B cell (primary cell): ENCODE measurements around the gene TMEM98. TPM values are rescaled to one million over a fixed set of nuclear protein-coding genes. Genes with fewer than 3 reads are reported as not detected.

Source experiments
- ATAC-seq: fragments of 200-7000 bp; cut with Tn5 transposase; one replicate; pipeline ENCODE4 v1.10.0; 2021; ENCODE audit warnings: low read depth, mild to moderate bottlenecking, moderate number of reproducible peaks, moderate library complexity
- CTCF ChIA-PET: fragments of 350-600 bp; sonication (Branson Sonifier 250); formaldehyde crosslinking; loops from one replicate; lab custom pipeline; 2021; ENCODE audit warnings: antibody characterized with exemption, inconsistent platforms; lab: Charles Lee
- POLR2A ChIA-PET: fragments of 350-600 bp; sonication (Branson Sonifier 250); formaldehyde crosslinking; loops from one replicate; lab custom pipeline; 2021; ENCODE audit warnings: antibody characterized with exemption; lab: Charles Lee
- DNase-seq: peaks from one replicate; pipeline ENCODE4 v3.0.0; 2013
- H2AFZ ChIP-seq: 2 replicates; pipeline ENCODE4 v1.6.1; 2012; ENCODE audit warnings: mild to moderate bottlenecking, low read depth, low read length; ENCODE audit not compliant: insufficient read depth, poor library complexity, severe bottlenecking
- H3K27ac ChIP-seq, 2 donors: 1 replicate in 1 of 2; 2 replicates in 1 of 2; pipeline ENCODE4 v1.5.1; 2012 to 2013; ENCODE audit warnings: low read length in 2 of 2, mild to moderate bottlenecking in 2 of 2, moderate library complexity in 1 of 2
- H3K27me3 ChIP-seq, 4 experiments: fragments of 200-600 bp in 1 of 4; sonication (generic) in 1 of 4; replicated peaks in 1 of 4; 1 replicate in 2 of 4; 2 replicates in 2 of 4; pipeline versions ENCODE4 v1.6.1 to v1.7.0; 2013 to 2016; ENCODE audit warnings: low read length in 3 of 4, mild to moderate bottlenecking in 2 of 4, mixed read lengths in 1 of 4, moderate library complexity in 1 of 4; ENCODE audit not compliant: insufficient read depth in 4 of 4, control insufficient read depth in 3 of 4; ENCODE audit errors: control extremely low read depth in 1 of 4
- H3K36me3 ChIP-seq, 2 experiments: replicated peaks in 1 of 2; 1 replicate in 1 of 2; 2 replicates in 1 of 2; pipeline versions ENCODE4 v1.6.1 to v1.7.1; 2013; ENCODE audit warnings: low read length in 1 of 2; ENCODE audit not compliant: insufficient read depth in 2 of 2, control insufficient read depth in 1 of 2; ENCODE audit errors: control extremely low read depth in 1 of 2, extremely low read depth in 1 of 2
- H3K4me1 ChIP-seq, 2 donors: fragments of 200-600 bp in 1 of 2; sonication (generic) in 1 of 2; 1 replicate in 1 of 2; 2 replicates in 1 of 2; pipeline versions ENCODE4 v1.5.1 to v1.6.1; 2013 to 2017; ENCODE audit warnings: low read length in 2 of 2; ENCODE audit not compliant: control insufficient read depth in 2 of 2, insufficient read depth in 2 of 2
- H3K4me2 ChIP-seq: replicated peaks from 2 replicates; pipeline ENCODE3; 2012; ENCODE audit warnings: mild to moderate bottlenecking, low read depth, low read length; ENCODE audit not compliant: poor library complexity, severe bottlenecking
- H3K4me3 ChIP-seq, 5 experiments: fragments of 200-600 bp in 1 of 5; sonication (generic) in 1 of 5; 1 replicate in 3 of 5; 2 replicates in 2 of 5; pipeline versions ENCODE4 v1.5.1 to v1.7.0; 2011 to 2016; ENCODE audit warnings: low read length in 4 of 5, mild to moderate bottlenecking in 4 of 5, low read depth in 2 of 5, control low read depth in 1 of 5, moderate library complexity in 1 of 5; ENCODE audit not compliant: insufficient read depth in 1 of 5; ENCODE audit errors: control extremely low read depth in 1 of 5, extremely low read depth in 1 of 5
- H3K79me2 ChIP-seq: fragments of 200-600 bp; sonication (generic); one replicate; pipeline ENCODE4 v1.6.0; 2016; ENCODE audit warnings: low read length; ENCODE audit not compliant: control insufficient read depth, insufficient read depth
- H3K9ac ChIP-seq: fragments of 200-600 bp; sonication (generic); 2 replicates; pipeline ENCODE4 v1.6.1; 2017; ENCODE audit warnings: mild to moderate bottlenecking, low read length, moderate library complexity
- H3K9me3 ChIP-seq, 3 donors: one replicate each; pipeline versions ENCODE4 v1.6.1 to v1.7.1; 2013; ENCODE audit warnings: low read length in 2 of 3; ENCODE audit not compliant: control insufficient read depth in 2 of 3, insufficient read depth in 1 of 3; ENCODE audit errors: control extremely low read depth in 1 of 3
- H4K20me1 ChIP-seq: 2 replicates; pipeline ENCODE4 v1.6.0; 2012; ENCODE audit warnings: mild to moderate bottlenecking, low read length; ENCODE audit not compliant: insufficient read depth, control insufficient read depth, poor library complexity, severe bottlenecking
- H3K27ac Mint-ChIP-seq: one replicate; pipeline ENCODE4 v1.8.0; 2021; ENCODE audit warnings: mixed read lengths
- H3K27me3 Mint-ChIP-seq: one replicate; pipeline ENCODE4 v1.8.0; 2021; ENCODE audit warnings: mixed read lengths
- H3K4me1 Mint-ChIP-seq: one replicate; pipeline ENCODE4 v1.8.0; 2021; ENCODE audit warnings: mixed read lengths
- H3K4me3 Mint-ChIP-seq: one replicate; pipeline ENCODE4 v1.8.0; 2021; ENCODE audit warnings: mixed read lengths
- H3K9me3 Mint-ChIP-seq: one replicate; pipeline ENCODE4 v1.8.0; 2022; ENCODE audit warnings: mixed read lengths; ENCODE audit not compliant: insufficient read depth
- CTCF ChIP-seq: fragments of 200-600 bp; IDR thresholded peaks from one replicate; pipeline ENCODE4 v1.8.0; 2022; ENCODE audit warnings: antibody characterized with exemption, mild to moderate bottlenecking
- EZH2 ChIP-seq: IDR thresholded peaks from 2 replicates; pipeline ENCODE4 v1.6.1; 2012; ENCODE audit warnings: borderline replicate concordance, low read depth, mild to moderate bottlenecking, moderate library complexity, low read length; ENCODE audit not compliant: insufficient read depth, poor library complexity, severe bottlenecking
- WGBS: methylation state at CpG from one replicate; pipeline ENCODE4 v1.1.5; 2013; ENCODE audit warnings: missing lambda C conversion rate; ENCODE audit not compliant: insufficient coverage; 5-methylcytosine and 5-hydroxymethylcytosine counted together
- intact Hi-C: fragments of 100-400 bp; cut with micrococcal nuclease; formaldehyde crosslinking; loops from one replicate; pipeline ENCODE4 v1.10.0; 2022
- polyA plus RNA-seq: library from polyadenylated mRNA; depleted of rRNA; stranded (reverse); fragments of >200 nt; gene quantifications from 2 replicates; pipeline ENCODE4 v1.2.3, GENCODE V29; 2012
- total RNA-seq, 2 donors: library from RNA; stranded (reverse); fragments of 120-200 nt in 1 of 2; gene quantifications; 1 replicate in 1 of 2; 2 replicates in 1 of 2; pipeline versions ENCODE4 v1.2.3 to v1.2.4, GENCODE V29; 2013 to 2022

TMEM98 gene
- total and polyA plus RNA-seq, 2 donors (not counting 1 experiment from before 2014, with no cell fraction given) = not detected

- Mint-ChIP-seq H3K4me1 (no peaks in the 10 kb centered on the region), H3K4me3 (no peak overlapping the region), H3K27ac (no peak overlapping the region), H3K27me3 (peaks cover 33% of the 10 kb centered on the region), H3K9me3 (no peaks in the 10 kb centered on the region)
- Histone ChIP-seq H4K20me1 (no peaks in the 10 kb centered on the region), H3K9me3 (no peaks in the 10 kb centered on the region), H3K36me3 (no peaks in the 10 kb centered on the region), H3K79me2 (no peaks in the 10 kb centered on the region), H3K9ac (no peak overlapping the region), H3K4me3 (no peak overlapping the region), H3K27ac (no peak overlapping the region), H3K4me1 (no peaks in the 10 kb centered on the region), H3K27me3 (peaks cover 0 to 18% (median 4%) of the 10 kb centered on the region in 4 experiments), H3K4me2 (no peak overlapping the region), H2AFZ (no peak overlapping the region)
- WGBS = 70% methylated on average over 2 of the region's 2 CpGs
- ChIA-PET CTCF (no interaction called here), POLR2A (no interaction called here)
- intact Hi-C loops = no loop called here
- ATAC-seq (no peak), DNase-seq (no peak)
- TF ChIP-seq EZH2 = no peak
- no peak for TF ChIP-seq CTCF
Measured at GRCh38 chr17:32960815-32961214, 32.9 kb downstream of the TMEM98 start.

GRCh38 chr17:32962320-32962711 lies 34.4 kb downstream of the TMEM98 start:
- no peaks in the 10 kb centered on the region for H4K20me1 ChIP-seq
- Mint-ChIP-seq H3K27ac (no peak overlapping the region), H3K4me3 (no peak overlapping the region), H3K9me3 (no peaks in the 10 kb centered on the region), H3K27me3 (peaks cover 36% of the 10 kb centered on the region), H3K4me1 (no peaks in the 10 kb centered on the region)
- H3K4me3 ChIP-seq = no peak overlapping the region
- H3K4me2 ChIP-seq = no peak overlapping the region
- POLR2A ChIA-PET = no interaction called here
- intact Hi-C loops = no loop called here
- no peaks in the 10 kb centered on the region for H3K4me1 ChIP-seq
- H3K27me3 ChIP-seq = peaks cover 0 to 12% (median 4%) of the 10 kb centered on the region in 4 experiments
- H3K27ac ChIP-seq = no peak overlapping the region
- H3K9me3 ChIP-seq = no peaks in the 10 kb centered on the region
- H3K9ac ChIP-seq = no peak overlapping the region
- no peaks in the 10 kb centered on the region for H3K36me3 ChIP-seq
- H2AFZ ChIP-seq = no peak overlapping the region
- ATAC-seq = no peak
- TF ChIP-seq CTCF (no peak), EZH2 (no peak)
- DNase-seq = no peak
- CTCF ChIA-PET = interaction anchor here (0.8 kb wide), 1 partner anchor 26 kb away, joined by 3 read pairs; no protein-coding TSS in a partner anchor
- 0% methylated on average over 1 of the region's 3 CpGs for WGBS
- no peaks in the 10 kb centered on the region for H3K79me2 ChIP-seq
